ENCODE data around the gene CHAC1.

GRCh38 chr15:40943764-40944365 lies 9.4 kb upstream of the CHAC1 start:
- TF ChIP-seq CTCF (IDR thresholded peaks at IDR 0.05) (no peak), POLR2A (IDR thresholded peaks at IDR 0.05) (no peak)
